ENCODE measurements around the gene CRTAC1.

DNA sequence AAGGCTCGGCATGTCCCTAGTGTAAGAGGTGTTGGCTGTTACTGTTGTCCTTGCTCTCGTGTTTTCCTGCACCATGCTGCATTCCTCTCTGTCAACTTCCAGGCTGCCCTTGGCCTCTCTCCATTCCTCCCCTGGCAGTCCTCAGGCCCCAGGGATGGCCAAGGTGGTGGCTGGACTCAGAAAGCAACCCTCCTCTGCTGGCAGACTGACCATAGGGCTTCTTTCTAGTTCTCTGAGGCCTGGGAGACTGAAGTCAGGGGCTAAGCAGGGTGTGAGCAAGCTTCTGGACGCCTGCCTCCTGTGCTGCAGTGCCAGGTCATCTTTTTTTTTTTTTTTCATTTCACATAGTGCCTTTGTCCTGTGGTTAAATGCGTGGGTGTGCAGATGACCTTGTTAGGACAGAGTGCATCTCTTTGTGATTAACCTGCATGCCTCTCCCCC lies 108.8 kb downstream of the CRTAC1 start:
- TF ChIP-seq, protein P1, sequence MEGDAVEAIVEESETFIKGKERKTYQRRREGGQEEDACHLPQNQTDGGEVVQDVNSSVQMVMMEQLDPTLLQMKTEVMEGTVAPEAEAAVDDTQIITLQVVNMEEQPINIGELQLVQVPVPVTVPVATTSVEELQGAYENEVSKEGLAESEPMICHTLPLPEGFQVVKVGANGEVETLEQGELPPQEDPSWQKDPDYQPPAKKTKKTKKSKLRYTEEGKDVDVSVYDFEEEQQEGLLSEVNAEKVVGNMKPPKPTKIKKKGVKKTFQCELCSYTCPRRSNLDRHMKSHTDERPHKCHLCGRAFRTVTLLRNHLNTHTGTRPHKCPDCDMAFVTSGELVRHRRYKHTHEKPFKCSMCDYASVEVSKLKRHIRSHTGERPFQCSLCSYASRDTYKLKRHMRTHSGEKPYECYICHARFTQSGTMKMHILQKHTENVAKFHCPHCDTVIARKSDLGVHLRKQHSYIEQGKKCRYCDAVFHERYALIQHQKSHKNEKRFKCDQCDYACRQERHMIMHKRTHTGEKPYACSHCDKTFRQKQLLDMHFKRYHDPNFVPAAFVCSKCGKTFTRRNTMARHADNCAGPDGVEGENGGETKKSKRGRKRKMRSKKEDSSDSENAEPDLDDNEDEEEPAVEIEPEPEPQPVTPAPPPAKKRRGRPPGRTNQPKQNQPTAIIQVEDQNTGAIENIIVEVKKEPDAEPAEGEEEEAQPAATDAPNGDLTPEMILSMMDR (optimal IDR thresholded peaks at IDR 0.05 in 1 of 3, IDR thresholded peaks at IDR 0.05 in 1 of 3, conservative IDR thresholded peaks at IDR 0.05 in 1 of 3; ENCODE audit: extremely low read depth in 1 of 3, insufficient read depth in 2 of 3, low read length in 3 of 3), result no peak
- TF ChIP-seq EZH2 (IDR thresholded peaks at IDR 0.05; ENCODE audit: low read length), result no peak

Data from keratinocyte (primary cell).